Astrocyte of the cerebellum (primary cell): ENCODE results near the gene ITPKC.

Experiments used
- DNase-seq: peaks from one replicate; pipeline ENCODE4 v3.0.0-alpha.2; 2011; ENCODE audit warnings: low read depth
- H3K4me3 ChIP-seq: 2 replicates; pipeline ENCODE4 v1.5.1; 2011; ENCODE audit warnings: mild to moderate bottlenecking, low read depth, low read length, moderate library complexity
- in situ Hi-C: cut with HindIII; loops from 2 replicates; pipeline ENCODE4 v1.10.0; 2017; ENCODE audit warnings: low sequenced_read_pairs
- TF ChIP-seq, protein P1 (sequence below): IDR thresholded peaks from 2 replicates; pipeline ENCODE4 v1.5.1; 2012; ENCODE audit warnings: low read length, low read depth, moderate library complexity, mild to moderate bottlenecking; ENCODE audit errors: missing control alignments

The ITPKC gene

DNA sequence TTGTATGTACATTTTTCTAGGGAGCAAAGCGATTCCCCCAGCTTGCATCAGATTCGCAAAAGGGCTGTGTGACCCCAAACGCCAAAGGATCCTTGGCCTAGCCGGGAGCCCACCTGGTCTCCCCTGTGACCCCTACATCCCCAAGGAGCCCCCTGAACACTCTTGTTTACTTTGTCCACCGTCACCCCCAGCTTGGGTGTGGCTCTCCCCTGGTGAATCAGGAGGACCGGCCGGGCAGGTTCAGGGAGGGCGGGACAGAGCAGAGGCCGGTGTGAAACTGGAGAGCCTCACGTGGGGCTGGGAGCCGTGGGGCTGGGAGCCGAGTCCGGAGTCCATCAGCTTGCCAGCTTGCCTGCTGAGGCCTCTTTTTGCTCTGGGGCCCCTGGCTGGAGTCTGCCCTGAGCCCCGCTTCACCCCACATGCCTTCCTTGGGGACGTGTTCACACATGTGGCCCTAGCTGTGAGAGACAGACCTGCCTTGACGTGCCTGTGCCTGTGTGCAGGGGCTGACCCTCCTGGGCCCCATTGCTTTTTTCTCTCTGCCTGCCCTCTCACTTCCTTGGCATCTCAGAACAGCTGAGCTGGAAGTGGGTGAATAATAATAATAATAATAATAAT is 2.0 kb downstream of the ITPKC start:
- DNase-seq: no peak
- in situ Hi-C loops: no loop called here
- TF ChIP-seq, protein P1, sequence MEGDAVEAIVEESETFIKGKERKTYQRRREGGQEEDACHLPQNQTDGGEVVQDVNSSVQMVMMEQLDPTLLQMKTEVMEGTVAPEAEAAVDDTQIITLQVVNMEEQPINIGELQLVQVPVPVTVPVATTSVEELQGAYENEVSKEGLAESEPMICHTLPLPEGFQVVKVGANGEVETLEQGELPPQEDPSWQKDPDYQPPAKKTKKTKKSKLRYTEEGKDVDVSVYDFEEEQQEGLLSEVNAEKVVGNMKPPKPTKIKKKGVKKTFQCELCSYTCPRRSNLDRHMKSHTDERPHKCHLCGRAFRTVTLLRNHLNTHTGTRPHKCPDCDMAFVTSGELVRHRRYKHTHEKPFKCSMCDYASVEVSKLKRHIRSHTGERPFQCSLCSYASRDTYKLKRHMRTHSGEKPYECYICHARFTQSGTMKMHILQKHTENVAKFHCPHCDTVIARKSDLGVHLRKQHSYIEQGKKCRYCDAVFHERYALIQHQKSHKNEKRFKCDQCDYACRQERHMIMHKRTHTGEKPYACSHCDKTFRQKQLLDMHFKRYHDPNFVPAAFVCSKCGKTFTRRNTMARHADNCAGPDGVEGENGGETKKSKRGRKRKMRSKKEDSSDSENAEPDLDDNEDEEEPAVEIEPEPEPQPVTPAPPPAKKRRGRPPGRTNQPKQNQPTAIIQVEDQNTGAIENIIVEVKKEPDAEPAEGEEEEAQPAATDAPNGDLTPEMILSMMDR: no peak
- H3K4me3 ChIP-seq: peak overlapping the region; percentile 71

DNA sequence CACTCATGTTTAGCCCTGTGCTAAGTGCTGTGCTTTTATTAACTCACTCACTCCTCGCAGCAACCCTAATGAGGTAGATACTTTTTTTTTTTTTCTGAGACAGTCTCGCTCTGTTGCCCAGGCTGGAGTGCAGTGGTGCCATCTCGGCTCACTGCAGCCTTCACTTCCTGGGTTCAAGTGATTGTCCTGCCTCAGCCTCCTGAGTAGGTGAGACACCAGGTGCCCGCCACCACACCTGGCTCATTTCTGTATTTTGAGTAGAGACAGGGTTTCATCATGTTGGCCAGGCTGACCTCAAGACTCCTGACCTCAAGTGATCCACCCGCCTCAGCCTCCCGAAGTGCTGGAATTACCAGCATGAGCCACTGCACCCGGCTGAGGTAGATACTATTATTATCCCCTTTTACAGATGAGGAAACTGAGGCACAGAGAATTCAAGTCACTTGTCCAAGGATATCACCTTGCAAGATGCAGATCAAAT is 2.5 kb downstream of the ITPKC start:
- in situ Hi-C loops: no loop called here
- H3K4me3 ChIP-seq: peak overlapping the region; percentile 71
- TF ChIP-seq, protein P1: no peak
- DNase-seq: no peak

DNA sequence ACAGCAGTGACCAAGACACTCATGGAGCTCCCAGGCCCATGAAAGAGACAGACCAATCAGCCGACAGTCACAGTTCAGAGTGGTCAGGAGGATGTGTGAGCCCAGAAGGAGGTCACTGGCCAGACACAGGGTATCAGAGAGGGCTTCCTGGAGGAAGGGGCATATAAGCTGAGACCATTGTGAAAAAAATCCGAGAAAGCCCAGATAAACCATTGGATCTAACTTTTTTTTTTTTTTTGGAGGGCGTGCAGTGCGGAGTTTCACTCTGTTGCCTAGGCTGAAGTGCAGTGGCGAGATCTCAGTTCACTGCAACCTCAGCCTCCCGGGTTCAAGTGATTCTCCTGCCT is 4.2 kb downstream of the ITPKC start:
- TF ChIP-seq, protein P1: no peak
- H3K4me3 ChIP-seq: no peak overlapping the region
- no peak for DNase-seq
- in situ Hi-C loops: no loop called here

DNA sequence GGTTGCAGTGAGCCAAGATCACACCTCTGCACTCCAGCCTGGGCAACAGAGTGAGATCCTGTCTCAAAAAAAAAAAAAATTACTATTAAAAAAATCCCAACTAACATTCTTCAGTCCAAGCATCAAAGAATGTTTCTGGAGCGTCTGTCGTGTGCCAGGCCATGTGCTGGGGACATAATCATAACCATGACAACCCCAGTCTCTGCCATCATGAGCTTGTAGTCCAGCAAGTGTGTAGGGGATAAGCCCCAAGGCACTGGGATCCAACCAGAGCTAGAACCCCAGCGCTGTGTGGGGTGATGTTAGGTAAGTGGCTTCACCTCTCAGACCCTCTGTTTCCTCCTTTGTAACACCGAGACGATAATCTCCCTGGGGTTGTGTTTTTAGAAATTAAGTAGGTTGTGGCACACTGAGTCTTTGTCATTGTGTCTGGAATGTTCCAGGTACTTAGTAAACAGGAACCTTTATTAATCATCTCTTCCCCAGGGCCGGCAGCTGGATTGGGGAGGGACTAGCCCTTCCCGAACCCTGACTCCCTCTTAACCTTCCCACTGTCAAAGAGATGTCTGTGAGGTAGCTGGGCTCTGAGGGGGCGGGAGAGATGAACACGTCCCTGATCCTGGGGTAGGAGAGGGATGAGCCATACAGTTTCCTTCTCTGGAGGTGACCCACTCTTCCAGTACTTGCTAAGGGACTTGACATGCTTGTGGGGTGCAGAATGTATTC is 5.2 kb downstream of the ITPKC start:
- DNase-seq: no peak
- no peak overlapping the region for H3K4me3 ChIP-seq
- in situ Hi-C loops: no loop called here
- TF ChIP-seq, protein P1: no peak

DNA sequence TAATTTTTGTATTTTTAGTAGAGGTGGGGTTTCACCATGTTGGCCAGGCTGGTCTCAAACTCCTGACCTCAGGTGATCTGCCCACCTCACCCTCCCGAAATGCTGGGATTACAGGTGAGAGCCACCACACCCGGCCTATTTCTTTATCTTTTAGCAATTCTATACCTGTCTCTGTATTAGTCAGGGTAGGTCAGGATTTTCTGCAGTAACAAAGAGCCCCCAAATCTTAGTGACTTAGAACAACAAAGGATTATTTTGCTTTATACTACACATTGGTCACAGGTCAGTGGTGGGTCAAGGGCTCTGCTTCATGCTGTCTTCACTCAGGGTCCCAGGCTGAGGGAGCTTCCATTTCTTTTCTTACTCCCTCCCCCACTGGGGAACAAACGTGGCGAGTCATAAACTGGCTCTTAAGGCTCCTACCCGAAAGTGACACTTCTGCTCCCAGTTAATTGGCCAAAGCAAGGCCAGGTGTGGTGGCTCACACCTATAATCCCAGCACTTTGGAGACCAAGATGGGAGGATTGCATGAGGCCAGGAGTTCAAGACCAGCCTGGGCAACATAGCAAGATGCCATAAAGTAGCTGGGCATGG is 6.8 kb downstream of the ITPKC start:
- no peak overlapping the region for H3K4me3 ChIP-seq
- no peak for DNase-seq
- TF ChIP-seq, protein P1: no peak
- in situ Hi-C loops: no loop called here

DNA sequence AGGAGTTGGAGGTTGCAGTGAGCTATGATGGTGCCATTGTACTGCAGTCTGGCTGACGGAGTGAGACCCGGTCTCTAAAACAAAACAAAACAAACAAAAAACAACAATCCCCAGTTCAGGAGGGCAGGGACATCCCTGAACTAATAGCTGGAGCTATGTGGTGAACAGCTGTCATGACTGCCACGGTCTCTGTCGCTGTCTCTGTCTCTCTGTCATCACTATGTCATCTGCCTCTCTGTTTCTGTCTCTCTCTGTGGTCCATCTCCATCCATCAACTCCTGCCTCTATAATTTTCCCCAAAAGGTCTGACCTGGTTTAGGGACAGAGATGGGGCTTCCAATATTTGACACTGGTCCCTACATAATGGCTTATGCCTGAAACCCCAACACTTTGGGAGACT is 7.4 kb downstream of the ITPKC start:
- no peak for DNase-seq
- H3K4me3 ChIP-seq: no peak overlapping the region
- TF ChIP-seq, protein P1: no peak
- in situ Hi-C loops: no loop called here
